GM23338 (cell line): ENCODE data around the gene MC3R.

ENCODE experiments used
- CREB1 ChIP-seq: fragments of 250-450 bp; sonication (Bioruptor Pico); IDR thresholded peaks from 2 replicates; pipeline ENCODE4 v1.5.0; 2020; ENCODE audit warnings: low read depth, mild to moderate bottlenecking, moderate library complexity
- EZH2 ChIP-seq: fragments of 200-600 bp; sonication (generic); IDR thresholded peaks from one replicate; pipeline ENCODE4 v1.8.0; 2017; ENCODE audit warnings: antibody characterized with exemption, mild to moderate bottlenecking, low read depth; ENCODE audit not compliant: unreplicated experiment
- EZH2phosphoT487 ChIP-seq: fragments of 200-600 bp; sonication (generic); IDR thresholded peaks from one replicate; pipeline ENCODE4 v1.8.1; 2018; ENCODE audit warnings: antibody characterized with exemption; ENCODE audit not compliant: unreplicated experiment
- JUNB ChIP-seq: IDR thresholded peaks from one replicate; pipeline ENCODE4 v1.6.1; 2016; ENCODE audit warnings: antibody characterized with exemption; ENCODE audit not compliant: unreplicated experiment
- NANOG ChIP-seq: IDR thresholded peaks from 2 replicates; pipeline ENCODE4 v1.6.1; 2016; ENCODE audit warnings: antibody characterized with exemption, borderline replicate concordance
- POLR2AphosphoS5 ChIP-seq: IDR thresholded peaks from 2 replicates; pipeline ENCODE4 v1.6.1; 2016; ENCODE audit warnings: antibody characterized with exemption, low read depth
- ZNF114 ChIP-seq: fragments of 250-450 bp; sonication (Bioruptor Pico); IDR thresholded peaks from 2 replicates; pipeline ENCODE4 v1.5.0; 2020; ENCODE audit warnings: mild to moderate bottlenecking, moderate library complexity
- TF ChIP-seq, protein P1 (sequence below), 2 experiments: fragments of 200-600 bp in 1 of 2; sonication (generic) in 1 of 2; conservative IDR thresholded peaks; 2 replicates each; pipeline versions ENCODE4 v1.5.1 to v1.6.1; 2016 to 2017; ENCODE audit warnings: antibody characterized with exemption in 2 of 2, low read depth in 2 of 2, mild to moderate bottlenecking in 2 of 2, moderate library complexity in 1 of 2
- TF ChIP-seq, protein P2 (sequence below): IDR thresholded peaks from one replicate; pipeline ENCODE4 v1.6.1; 2018; ENCODE audit warnings: antibody characterized with exemption; ENCODE audit not compliant: unreplicated experiment
- TF ChIP-seq, protein P3 (sequence below): IDR thresholded peaks from 2 replicates; pipeline ENCODE4 v1.6.1; 2016; ENCODE audit warnings: antibody characterized with exemption

DNA sequence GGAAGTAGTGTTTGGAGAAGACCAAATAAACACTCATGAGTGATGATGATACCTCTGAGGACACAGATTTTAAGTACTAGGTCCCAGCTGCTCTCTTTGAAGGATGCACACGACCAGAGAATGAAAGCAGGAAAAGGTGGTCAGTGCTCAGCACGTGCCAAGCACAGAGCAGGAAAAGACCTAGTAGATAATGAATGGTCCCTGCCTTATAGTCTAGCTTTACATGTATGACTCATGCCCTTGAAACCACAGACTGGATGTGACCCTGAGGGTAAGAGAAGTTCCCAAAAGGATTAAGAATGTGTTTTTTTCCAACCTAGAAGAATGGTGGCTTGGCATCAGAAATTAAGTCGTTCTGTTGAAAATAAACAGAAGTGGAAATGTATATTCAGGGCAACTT is 2.8 kb upstream of the MC3R start:
- TF ChIP-seq, protein P1, sequence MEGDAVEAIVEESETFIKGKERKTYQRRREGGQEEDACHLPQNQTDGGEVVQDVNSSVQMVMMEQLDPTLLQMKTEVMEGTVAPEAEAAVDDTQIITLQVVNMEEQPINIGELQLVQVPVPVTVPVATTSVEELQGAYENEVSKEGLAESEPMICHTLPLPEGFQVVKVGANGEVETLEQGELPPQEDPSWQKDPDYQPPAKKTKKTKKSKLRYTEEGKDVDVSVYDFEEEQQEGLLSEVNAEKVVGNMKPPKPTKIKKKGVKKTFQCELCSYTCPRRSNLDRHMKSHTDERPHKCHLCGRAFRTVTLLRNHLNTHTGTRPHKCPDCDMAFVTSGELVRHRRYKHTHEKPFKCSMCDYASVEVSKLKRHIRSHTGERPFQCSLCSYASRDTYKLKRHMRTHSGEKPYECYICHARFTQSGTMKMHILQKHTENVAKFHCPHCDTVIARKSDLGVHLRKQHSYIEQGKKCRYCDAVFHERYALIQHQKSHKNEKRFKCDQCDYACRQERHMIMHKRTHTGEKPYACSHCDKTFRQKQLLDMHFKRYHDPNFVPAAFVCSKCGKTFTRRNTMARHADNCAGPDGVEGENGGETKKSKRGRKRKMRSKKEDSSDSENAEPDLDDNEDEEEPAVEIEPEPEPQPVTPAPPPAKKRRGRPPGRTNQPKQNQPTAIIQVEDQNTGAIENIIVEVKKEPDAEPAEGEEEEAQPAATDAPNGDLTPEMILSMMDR (conservative IDR thresholded peaks at IDR 0.05; ENCODE audit: low read depth in 2 of 2), result no peak
- no peak for TF ChIP-seq JUNB
- TF ChIP-seq POLR2AphosphoS5, result no peak
- TF ChIP-seq, protein P2, sequence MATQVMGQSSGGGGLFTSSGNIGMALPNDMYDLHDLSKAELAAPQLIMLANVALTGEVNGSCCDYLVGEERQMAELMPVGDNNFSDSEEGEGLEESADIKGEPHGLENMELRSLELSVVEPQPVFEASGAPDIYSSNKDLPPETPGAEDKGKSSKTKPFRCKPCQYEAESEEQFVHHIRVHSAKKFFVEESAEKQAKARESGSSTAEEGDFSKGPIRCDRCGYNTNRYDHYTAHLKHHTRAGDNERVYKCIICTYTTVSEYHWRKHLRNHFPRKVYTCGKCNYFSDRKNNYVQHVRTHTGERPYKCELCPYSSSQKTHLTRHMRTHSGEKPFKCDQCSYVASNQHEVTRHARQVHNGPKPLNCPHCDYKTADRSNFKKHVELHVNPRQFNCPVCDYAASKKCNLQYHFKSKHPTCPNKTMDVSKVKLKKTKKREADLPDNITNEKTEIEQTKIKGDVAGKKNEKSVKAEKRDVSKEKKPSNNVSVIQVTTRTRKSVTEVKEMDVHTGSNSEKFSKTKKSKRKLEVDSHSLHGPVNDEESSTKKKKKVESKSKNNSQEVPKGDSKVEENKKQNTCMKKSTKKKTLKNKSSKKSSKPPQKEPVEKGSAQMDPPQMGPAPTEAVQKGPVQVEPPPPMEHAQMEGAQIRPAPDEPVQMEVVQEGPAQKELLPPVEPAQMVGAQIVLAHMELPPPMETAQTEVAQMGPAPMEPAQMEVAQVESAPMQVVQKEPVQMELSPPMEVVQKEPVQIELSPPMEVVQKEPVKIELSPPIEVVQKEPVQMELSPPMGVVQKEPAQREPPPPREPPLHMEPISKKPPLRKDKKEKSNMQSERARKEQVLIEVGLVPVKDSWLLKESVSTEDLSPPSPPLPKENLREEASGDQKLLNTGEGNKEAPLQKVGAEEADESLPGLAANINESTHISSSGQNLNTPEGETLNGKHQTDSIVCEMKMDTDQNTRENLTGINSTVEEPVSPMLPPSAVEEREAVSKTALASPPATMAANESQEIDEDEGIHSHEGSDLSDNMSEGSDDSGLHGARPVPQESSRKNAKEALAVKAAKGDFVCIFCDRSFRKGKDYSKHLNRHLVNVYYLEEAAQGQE, result no peak
- no peak for TF ChIP-seq EZH2
- no peak for TF ChIP-seq EZH2phosphoT487
- TF ChIP-seq CREB1, result no peak
- TF ChIP-seq ZNF114 (CRISPR knock-in tag), result no peak
- TF ChIP-seq NANOG, result no peak
- TF ChIP-seq, protein P3, sequence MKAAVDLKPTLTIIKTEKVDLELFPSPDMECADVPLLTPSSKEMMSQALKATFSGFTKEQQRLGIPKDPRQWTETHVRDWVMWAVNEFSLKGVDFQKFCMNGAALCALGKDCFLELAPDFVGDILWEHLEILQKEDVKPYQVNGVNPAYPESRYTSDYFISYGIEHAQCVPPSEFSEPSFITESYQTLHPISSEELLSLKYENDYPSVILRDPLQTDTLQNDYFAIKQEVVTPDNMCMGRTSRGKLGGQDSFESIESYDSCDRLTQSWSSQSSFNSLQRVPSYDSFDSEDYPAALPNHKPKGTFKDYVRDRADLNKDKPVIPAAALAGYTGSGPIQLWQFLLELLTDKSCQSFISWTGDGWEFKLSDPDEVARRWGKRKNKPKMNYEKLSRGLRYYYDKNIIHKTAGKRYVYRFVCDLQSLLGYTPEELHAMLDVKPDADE, result no peak
